ENCODE data around the gene CNKSR1. TPM values are rescaled to one million over a fixed set of nuclear protein-coding genes. Genes with fewer than 3 reads are reported as not detected.

The CNKSR1 gene
- total RNA-seq, 1 experiment from 2014 or later = 0.26 TPM

- no peak for DNase-seq (ENCODE audit: low read depth)
Measured at GRCh38 chr1:26160527-26161414, 16.5 kb upstream of the CNKSR1 start.

DNA sequence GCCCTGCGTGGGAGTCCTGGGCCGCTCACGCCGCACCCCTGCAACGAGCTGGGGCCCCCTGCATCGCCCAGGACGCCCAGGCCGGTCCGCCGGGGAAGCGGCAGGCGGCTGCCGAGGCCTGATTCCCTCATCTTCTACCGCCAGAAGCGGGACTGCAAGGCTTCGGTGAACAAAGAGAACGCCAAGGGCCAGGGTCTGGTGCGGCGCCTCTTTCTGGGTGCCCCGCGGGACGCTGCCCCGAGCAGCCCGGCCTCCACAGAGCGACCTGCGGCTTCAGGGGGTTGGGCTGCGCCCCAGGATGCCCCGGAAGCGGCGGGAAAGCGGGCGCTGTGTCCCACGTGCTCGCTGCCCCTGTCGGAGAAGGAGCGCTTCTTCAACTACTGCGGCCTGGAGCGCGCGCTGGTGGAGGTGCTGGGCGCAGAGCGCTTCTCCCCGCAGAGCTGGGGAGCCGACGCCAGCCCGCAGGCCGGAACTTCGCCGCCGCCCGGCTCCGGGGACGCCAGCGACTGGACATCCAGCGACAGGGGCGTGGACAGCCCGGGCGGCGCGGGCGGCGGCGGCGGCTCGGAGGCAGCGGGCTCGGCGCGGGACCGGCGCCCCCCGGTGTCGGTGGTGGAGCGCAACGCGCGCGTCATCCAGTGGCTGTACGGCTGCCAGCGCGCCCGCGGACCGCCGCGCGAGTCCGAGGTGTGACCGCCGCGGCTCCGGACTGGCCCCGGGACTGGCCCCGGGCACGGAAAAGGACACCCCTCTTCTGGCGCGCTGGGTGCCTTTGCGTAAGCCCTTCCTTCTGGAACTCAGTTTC lies 15.7 kb upstream of the CNKSR1 start:
- DNase-seq (ENCODE audit: low read depth) = no peak

GRCh38 chr1:26162220-26162709 lies 15.0 kb upstream of the CNKSR1 start:
- DNase-seq (ENCODE audit: low read depth) = no peak

GRCh38 chr1:26163684-26164035 lies 13.6 kb upstream of the CNKSR1 start:
- no peak for DNase-seq (ENCODE audit: low read depth)

DNA sequence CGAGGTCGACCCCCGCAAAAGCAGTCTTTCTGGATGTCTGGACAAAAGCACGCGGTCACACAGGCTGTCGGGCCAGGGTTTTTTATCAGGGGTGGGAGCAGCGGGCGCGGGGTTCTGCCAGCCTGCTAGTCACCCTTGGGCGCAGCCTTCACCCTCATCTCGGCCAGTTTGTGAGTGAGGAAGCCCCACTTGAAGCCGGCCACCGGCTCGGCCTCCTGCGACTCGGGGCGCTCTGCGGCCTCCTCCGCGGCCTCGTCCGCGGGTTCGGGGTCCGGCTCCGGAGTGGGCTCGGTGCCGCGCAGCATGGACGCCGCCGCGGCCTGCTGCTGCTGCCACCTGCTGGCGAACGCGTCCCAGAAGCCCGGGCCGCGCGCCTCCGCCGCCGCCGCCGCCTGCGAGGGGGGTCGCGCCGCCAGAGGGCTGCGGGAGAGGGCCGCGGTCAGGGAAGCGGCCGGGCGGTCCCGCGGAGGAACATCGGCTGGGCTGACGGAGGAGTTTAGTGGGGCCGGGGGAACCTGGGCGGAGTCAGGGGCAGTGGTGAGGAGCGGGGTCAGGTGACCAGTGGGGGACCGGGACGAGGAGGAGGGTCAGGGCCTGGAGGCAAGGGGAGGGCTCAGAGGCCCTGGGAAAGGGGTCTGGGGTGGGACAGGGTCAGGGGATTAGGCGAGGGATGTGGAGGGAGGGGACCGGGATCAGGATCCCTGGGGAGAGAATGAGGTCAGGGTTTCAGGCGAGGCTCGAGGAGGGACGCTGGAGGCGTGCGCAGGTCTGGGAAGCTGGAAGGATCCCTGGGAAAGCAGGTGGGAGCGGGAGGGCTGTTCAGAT lies 13.0 kb upstream of the CNKSR1 start:
- no peak for DNase-seq (ENCODE audit: low read depth)

GRCh38 chr1:26164861-26165842 lies 12.1 kb upstream of the CNKSR1 start:
- DNase-seq (ENCODE audit: low read depth) = no peak

DNA sequence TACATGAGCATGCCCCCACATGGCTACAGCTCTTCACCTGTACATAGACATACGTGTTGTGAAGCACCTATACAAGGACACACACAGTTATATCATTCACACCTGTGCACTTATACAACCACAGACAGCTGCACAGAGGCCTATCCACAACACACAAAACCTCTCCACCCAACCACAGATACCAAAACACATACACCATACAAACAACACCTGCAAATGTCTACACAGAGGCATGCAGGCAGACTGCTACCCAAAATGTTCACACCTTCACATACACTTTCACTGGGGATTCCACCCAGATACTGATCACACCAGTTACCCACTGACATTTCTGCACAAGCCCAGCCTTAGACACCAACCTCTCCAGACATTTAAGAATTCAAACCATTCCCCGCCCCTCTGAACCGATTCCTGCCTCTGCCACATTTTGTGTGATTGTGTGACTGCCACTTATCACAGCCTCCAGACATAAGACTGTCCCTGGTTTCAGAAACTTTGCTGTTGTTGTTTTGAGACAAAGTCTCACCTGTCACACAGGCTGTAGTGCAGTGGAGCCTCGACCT lies 10.5 kb upstream of the CNKSR1 start:
- DNase-seq (ENCODE audit: low read depth) = no peak

GRCh38 chr1:26168410-26169197 lies 8.7 kb upstream of the CNKSR1 start, which contains the start of gene C1orf232:
TSS of gene C1orf232 (minus strand) at chr1:26168963. CDS start at chr1:26168499, 464 bp downstream.
- no peak for DNase-seq (ENCODE audit: low read depth)

- DNase-seq (ENCODE audit: low read depth) = no peak
Measured at GRCh38 chr1:26169198-26169554, 8.1 kb upstream of the CNKSR1 start.

DNA sequence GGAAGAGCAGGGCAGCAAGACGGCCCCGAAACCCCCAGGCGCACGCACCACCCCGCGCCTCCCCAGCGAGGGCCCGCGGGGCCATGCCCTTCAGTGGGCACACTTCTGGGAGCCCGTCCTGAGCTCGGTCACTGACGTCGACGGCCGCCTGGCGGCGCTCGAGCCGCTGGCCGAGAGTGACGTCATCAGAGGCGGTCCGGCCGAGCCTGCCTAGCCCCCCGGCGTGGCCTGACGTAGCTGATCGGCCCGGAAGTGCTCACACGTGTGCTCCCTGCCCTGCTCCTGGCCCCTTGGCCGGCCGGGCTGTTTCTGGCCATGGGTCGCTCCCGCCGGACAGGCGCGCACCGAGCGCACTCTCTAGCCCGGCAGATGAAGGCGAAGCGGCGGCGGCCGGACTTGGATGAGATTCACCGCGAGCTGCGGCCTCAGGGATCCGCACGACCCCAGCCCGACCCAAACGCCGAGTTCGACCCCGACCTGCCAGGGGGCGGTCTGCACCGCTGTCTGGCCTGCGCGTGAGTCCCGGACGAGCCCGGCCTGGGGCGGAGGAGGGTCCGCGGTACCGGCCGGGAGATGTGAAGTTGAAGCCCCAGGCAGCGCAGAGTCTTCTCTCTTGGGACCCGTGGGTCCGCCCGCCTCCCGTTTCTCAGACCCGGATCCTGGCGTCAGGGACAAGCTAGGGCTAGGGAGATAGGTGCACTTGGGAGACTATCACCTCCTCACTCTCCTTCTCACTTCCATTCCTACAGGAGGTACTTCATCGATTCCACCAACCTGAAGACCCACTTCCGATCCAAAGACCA lies 7.4 kb upstream of the CNKSR1 start, which contains the start of gene ZNF593:
TSS of gene ZNF593 (plus strand) at position 240 of the 803 bp plus-strand sequence. CDS start at position 316, 76 bp downstream.
- DNase-seq (ENCODE audit: low read depth) = peak; percentile 86

DNA sequence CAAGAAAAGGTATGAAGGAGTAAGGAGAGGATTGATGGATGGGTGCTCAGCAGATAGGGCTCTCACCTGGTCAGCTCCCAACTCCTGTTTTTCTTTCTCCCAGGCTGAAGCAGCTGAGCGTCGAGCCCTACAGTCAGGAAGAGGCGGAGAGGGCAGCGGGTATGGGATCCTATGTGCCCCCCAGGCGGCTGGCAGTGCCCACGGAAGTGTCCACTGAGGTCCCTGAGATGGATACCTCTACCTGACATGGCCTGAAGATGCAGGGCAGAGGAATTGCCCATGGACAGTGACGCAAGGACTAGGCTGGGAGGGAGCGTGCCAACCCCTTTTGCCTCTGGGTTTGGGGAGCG lies 6.8 kb upstream of the CNKSR1 start:
- DNase-seq (ENCODE audit: low read depth) = no peak

DNA sequence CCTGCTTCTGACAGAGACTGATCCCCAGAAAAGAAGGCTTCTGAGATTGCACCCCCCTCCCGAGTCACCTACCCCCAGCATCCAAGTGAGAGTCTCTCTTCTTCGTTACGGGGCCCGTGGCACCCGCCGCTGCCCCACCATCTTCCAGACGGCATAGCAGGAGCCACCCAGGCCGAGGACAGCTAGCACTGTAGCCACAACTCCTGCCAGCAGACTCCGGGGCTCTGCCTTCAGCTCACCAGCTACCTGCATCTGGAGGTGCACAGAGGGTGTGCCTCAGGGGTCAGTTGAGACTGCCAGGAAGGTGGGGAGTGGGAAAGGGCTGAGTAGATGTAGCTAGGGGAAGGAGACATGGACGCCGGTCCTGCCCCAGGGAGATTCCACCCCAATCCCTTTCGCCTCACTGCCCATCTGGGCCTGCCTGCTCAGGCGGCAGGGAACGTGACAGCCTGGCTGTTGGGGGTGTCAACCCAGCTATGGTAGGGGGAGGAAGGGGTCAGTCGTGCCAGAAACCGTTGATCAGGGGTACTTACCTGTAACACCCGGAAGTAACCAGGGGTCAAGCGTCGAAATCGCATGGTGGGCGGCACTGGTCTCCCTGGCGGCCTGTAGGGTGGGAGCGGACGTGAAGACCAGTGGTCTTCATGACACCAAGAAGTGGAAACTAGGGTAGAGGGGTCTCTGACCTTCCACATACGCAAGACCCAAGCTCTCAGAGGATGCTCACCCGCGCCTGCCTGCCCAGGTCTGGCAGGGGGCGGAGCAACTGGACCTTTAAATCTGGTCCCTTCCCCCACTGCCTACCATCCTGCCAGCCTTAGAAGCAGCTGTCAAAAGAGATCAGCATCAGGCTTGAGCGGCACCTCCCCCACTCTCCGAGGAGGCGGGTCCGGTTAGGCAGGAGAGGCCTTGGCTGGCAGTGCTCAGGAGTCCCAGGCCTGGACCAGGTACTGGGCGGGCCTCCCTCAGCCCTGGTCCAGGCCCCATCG lies 5.9 kb upstream of the CNKSR1 start, which contains the start of gene ZNF593OS:
TSS of gene ZNF593OS (minus strand) at position 749 of the 989 bp plus-strand sequence. CDS start at position 578, 171 bp downstream.
- no peak for DNase-seq (ENCODE audit: low read depth)

DNA sequence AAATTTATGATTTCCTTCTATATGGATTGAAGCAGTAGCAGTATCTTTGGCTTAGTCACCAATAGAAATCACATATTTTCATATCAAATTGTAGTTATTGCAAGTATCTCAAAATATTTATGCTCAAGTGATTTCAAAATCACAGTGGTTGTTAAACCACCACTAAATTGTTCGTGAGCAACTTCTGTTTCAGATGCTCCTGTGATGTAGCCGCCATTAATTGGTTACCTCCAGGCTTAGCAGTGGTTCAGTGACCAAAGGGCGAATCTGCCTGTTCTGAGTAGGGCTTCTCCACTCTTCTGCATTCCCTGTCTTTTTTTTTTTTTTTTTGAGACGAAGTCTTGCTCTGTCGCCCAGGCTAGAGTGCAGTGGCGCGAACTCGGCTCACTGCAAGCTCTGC lies 1.9 kb upstream of the CNKSR1 start:
- no peak for DNase-seq (ENCODE audit: low read depth)

GRCh38 chr1:26180010-26180506 lies 2.8 kb downstream of the CNKSR1 start:
- no peak for DNase-seq (ENCODE audit: low read depth)

DNA sequence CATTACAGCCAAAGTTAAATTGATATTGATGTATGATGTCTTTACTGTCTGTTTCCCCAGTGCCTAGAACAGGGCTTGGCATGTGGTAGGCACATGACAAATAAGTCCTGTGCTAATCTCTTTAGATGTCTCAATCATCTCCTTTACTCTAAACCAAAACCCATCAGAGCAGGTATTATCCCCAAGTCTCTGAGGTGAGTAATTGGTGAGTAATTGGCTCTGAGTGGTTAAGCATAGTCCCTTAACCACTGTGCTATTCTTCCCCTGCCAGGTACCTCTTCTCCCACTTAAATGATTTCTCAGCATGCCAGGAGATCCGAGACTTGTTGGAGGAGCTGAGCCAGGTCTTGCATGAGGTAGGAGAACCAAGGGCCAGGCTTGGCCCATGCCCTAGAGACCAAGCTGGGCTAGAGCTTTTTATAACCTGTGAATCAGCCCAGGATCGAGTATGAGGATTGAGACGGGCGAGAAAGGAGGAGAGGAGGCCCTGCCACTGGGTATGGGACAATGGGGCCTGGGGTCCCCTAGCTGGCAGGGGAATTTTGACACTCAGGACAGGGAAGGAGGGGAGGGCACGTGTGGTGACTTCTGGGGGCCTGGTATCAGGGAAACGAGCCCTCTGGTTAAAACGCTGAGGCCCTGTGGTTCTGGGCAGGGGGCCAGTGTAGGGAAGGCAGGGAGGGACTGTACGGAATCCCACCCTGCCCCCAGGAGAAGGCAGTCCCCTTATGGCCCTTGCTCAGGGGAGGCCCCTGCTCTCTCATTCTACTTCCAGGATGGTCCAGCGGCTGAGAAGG lies 4.5 kb downstream of the CNKSR1 start:
- peak; percentile 55 for DNase-seq (ENCODE audit: low read depth)

DNA sequence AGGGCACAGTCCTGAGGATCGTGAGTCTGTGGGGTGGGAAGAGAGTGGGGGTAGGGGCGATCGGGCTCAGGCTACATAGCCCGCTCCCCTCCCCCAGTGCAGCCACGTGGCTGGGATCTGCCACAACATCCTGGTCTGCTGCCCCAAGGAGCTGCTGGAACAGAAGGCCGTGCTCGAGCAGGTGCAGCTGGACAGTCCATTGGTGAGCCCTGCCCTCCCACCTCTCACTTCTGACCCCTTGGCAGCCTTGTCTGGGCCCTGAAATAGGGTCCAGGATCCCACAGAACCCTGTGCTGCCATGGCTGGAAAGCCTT lies 5.0 kb downstream of the CNKSR1 start:
- no peak for DNase-seq (ENCODE audit: low read depth)

Data from HT1080 (cell line).